Endothelial cell of umbilical vein (primary cell): ENCODE data around the gene DPYD. TPM values are rescaled to one million over a fixed set of nuclear protein-coding genes. Genes with fewer than 3 reads are reported as not detected.
A peak's percentile ranks its signal among the peaks of the same experiment; 100 is the strongest.

ENCODE experiments used
- BruUV-seq: library from RNA; stranded (reverse); fragments of 400-500 nt; replicated peaks from 2 replicates; lab custom pipeline; 2021; lab: Mats Ljungman, UMichigan
- CTCF ChIA-PET: fragments of 300-600, 350-600 bp; sonication (Branson Sonifier 250); formaldehyde crosslinking; loops from one replicate; lab custom pipeline; 2021; ENCODE audit warnings: antibody characterized with exemption, inconsistent platforms; lab: Charles Lee
- POLR2A ChIA-PET: fragments of 300-600, 350-600 bp; sonication (Branson Sonifier 250); formaldehyde crosslinking; loops from one replicate; lab custom pipeline; 2021; ENCODE audit warnings: antibody characterized with exemption, inconsistent platforms; lab: Charles Lee
- DNase-seq: peaks from one replicate; pipeline ENCODE4 v3.0.0-alpha.2; 2011; ENCODE audit warnings: low read depth, low spot score
- FAIRE-seq: peaks from 2 replicates; lab custom pipeline; 2011; peaks lifted over from hg19 to GRCh38; lab: Jason Lieb, UNC
- H2AFZ ChIP-seq: 2 replicates; pipeline ENCODE4 v1.6.0; 2012; ENCODE audit warnings: low read depth, low read length, control low read depth, inconsistent platforms
- H3K27ac ChIP-seq: 2 replicates; pipeline ENCODE4 v1.5.1; 2011; ENCODE audit warnings: low read depth, mild to moderate bottlenecking, control low read depth, low read length, moderate library complexity; ENCODE audit not compliant: insufficient read depth
- H3K27me3 ChIP-seq, 2 experiments: 2 replicates each; pipeline versions ENCODE4 v1.6.0 to v1.6.1; 2011; ENCODE audit warnings: low read length in 2 of 2, mixed read lengths in 1 of 2; ENCODE audit not compliant: control insufficient read depth in 2 of 2, insufficient read depth in 2 of 2
- H3K36me3 ChIP-seq, 2 experiments: 2 replicates in 1 of 2; 3 replicates in 1 of 2; pipeline ENCODE4 v1.5.1; 2011; ENCODE audit warnings: low read length in 2 of 2, mild to moderate bottlenecking in 1 of 2, moderate library complexity in 1 of 2; ENCODE audit not compliant: control insufficient read depth in 2 of 2, insufficient read depth in 2 of 2; ENCODE audit errors: extremely low read depth in 1 of 2
- H3K4me1 ChIP-seq: 3 replicates; pipeline ENCODE4 v1.5.1; 2011; ENCODE audit warnings: mild to moderate bottlenecking, low read length; ENCODE audit not compliant: control insufficient read depth, insufficient read depth; ENCODE audit errors: extremely low read depth
- H3K4me2 ChIP-seq: 2 replicates; pipeline ENCODE4 v1.6.1; 2011; ENCODE audit warnings: low read length, control low read depth, mixed read lengths; ENCODE audit not compliant: insufficient read depth
- H3K4me3 ChIP-seq, 3 experiments: fragments of 200-600 bp in 1 of 3; sonication (generic), shearing (Covaris generic) in 1 of 3; replicated peaks in 1 of 3; 2 replicates each; pipeline ENCODE4 v1.5.1; 2011 to 2016; ENCODE audit warnings: control low read depth in 3 of 3, low read length in 3 of 3, mild to moderate bottlenecking in 2 of 3, inconsistent platforms in 1 of 3, low read depth in 1 of 3, moderate library complexity in 1 of 3; ENCODE audit not compliant: insufficient read depth in 1 of 3
- H3K79me2 ChIP-seq: 2 replicates; pipeline ENCODE4 v1.6.0; 2012; ENCODE audit warnings: low read length, inconsistent platforms; ENCODE audit not compliant: control insufficient read depth, insufficient read depth
- H3K9ac ChIP-seq: replicated peaks from 2 replicates; pipeline ENCODE3; 2011; ENCODE audit warnings: low read length, control low read depth; ENCODE audit not compliant: insufficient read depth; ENCODE audit errors: extremely low read depth
- H3K9me1 ChIP-seq: replicated peaks from 3 replicates; pipeline ENCODE4 v1.6.0; 2011; ENCODE audit warnings: mild to moderate bottlenecking, low read length; ENCODE audit not compliant: control insufficient read depth, insufficient read depth; ENCODE audit errors: extremely low read depth
- H3K9me3 ChIP-seq: replicated peaks from 2 replicates; pipeline ENCODE4 v1.5.1; 2012; ENCODE audit warnings: low read length, inconsistent platforms; ENCODE audit not compliant: control insufficient read depth, insufficient read depth
- H4K20me1 ChIP-seq: replicated peaks from 2 replicates; pipeline ENCODE3; 2011; ENCODE audit warnings: mild to moderate bottlenecking, low read length; ENCODE audit not compliant: control insufficient read depth, insufficient read depth; ENCODE audit errors: extremely low read depth
- EZH2 ChIP-seq: IDR thresholded peaks from 2 replicates; pipeline ENCODE4 v1.6.1; 2012; ENCODE audit warnings: borderline replicate concordance, low read depth, mild to moderate bottlenecking, moderate library complexity, low read length, inconsistent platforms; ENCODE audit not compliant: severe bottlenecking
- FOS ChIP-seq: IDR thresholded peaks from 2 replicates; pipeline ENCODE4 v1.6.1; 2011; ENCODE audit warnings: mild to moderate bottlenecking, low read length, moderate library complexity, borderline replicate concordance; ENCODE audit not compliant: insufficient read depth
- JUN ChIP-seq: IDR thresholded peaks from 2 replicates; pipeline ENCODE4 v1.6.1; 2011; ENCODE audit warnings: borderline replicate concordance, low read depth; ENCODE audit not compliant: insufficient read length, insufficient read depth
- POLR2AphosphoS5 ChIP-seq: IDR thresholded peaks from 2 replicates; pipeline ENCODE4 v1.6.1; 2012; ENCODE audit warnings: low read depth, mild to moderate bottlenecking, control low read depth, low read length, moderate library complexity; ENCODE audit not compliant: insufficient read depth
- dilution Hi-C: fragments of 300-500 bp; cut with MboI; formaldehyde crosslinking; loops from one replicate; pipeline ENCODE4 v1.15.0; 2019; ENCODE audit warnings: low sequenced_read_pairs; ENCODE audit not compliant: extremely low pct_ligation_motif_present
- intact Hi-C: fragments of 100-400 bp; cut with micrococcal nuclease; formaldehyde crosslinking; loops from one replicate; pipeline ENCODE4 v1.10.0; 2022
- polyA plus RNA-seq, 4 experiments: library from polyadenylated mRNA; depleted of rRNA in 3 of 4; stranded (reverse) in 3 of 4; unstranded in 1 of 4; fragments of >200 nt; gene quantifications; 2 replicates each; pipeline versions ENCODE4 v1.2.1 to v1.2.3, GENCODE V29; 2011 to 2012; ENCODE audit warnings: missing spikeins in 1 of 4
- total RNA-seq: library from RNA; stranded (reverse); gene quantifications from 2 replicates; pipeline ENCODE4 v1.2.3, GENCODE V29; 2021
- TF ChIP-seq, protein P1 (sequence below), 2 donors: IDR thresholded peaks; 1 replicate in 1 of 2; 2 replicates in 1 of 2; pipeline ENCODE4 v1.5.1; 2011; ENCODE audit warnings: low read length in 2 of 2, mild to moderate bottlenecking in 2 of 2, moderate library complexity in 2 of 2, control low read depth in 1 of 2, inconsistent platforms in 1 of 2, low read depth in 1 of 2; ENCODE audit not compliant: insufficient read depth in 1 of 2; ENCODE audit errors: extremely low read depth in 1 of 2

Gene DPYD
- total and polyA plus RNA-seq, 2 donors (not counting 3 experiments of a cell fraction or from before 2014, with no cell fraction given), result 4.6 to 15.1 TPM

DNA sequence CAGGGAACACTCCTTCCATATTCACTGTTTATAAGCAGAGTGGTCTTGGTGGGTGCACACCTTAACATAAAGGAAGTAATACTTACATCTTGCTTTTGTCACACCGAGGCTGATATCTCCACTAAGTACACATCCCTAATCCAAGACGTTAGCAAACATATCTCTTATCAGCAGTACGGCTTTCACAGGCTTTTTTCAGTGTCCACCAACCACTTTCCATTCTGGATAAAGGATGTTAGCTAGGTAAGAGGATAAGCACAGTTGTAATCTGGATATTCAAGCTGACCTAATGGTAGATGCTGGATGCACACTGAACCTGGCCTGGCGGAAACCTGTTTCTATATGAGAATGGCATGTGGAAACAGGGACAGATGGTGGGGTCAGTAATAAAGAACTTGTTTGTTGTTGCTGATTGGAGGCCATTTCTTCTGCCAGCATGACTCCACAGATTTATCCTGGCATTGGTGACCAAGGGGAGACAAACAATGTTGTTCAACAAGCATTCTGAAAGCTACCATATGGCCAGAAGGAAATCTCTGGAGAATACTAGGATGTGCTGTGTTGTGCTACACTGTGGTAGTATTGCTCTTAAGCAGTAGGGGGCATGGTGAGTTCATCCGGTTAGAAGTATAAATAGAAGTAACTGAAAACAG is 782.8 kb downstream of the DPYD start:
- intact Hi-C loops, result loop anchor here (2.0 to 10.0 kb wide), 4 partner anchors 173 to 911 kb away; no protein-coding TSS in a partner anchor

More for the DNA sequence above, 782.8 kb downstream of the DPYD start:
- Histone ChIP-seq H3K9ac (no peak overlapping the region), H2AFZ (peak overlapping the region; percentile 73), H3K4me2 (peak overlapping the region; percentile 15), H3K9me1 (no peaks in the 10 kb centered on the region), H3K4me3 (no peak overlapping the region), H3K9me3 (no peaks in the 10 kb centered on the region), H4K20me1 (no peaks in the 10 kb centered on the region), H3K4me1 (peaks cover 10% of the 10 kb centered on the region), H3K27me3 (no peaks in the 10 kb centered on the region), H3K79me2 (no peaks in the 10 kb centered on the region), H3K36me3 (no peaks in the 10 kb centered on the region), H3K27ac (peak overlapping the region; percentile 27)
- ChIA-PET POLR2A (no interaction called here), CTCF (interaction anchor here (0.6 to 1.9 kb wide), 50 partner anchors 8 to 1331 kb away, joined by 3 to 18 read pairs (median 4); no protein-coding TSS in a partner anchor)
- BruUV-seq, result no TSS peak
- DNase-seq, result peak; percentile 95
- dilution Hi-C loops, result no loop called here
- peak; percentile 95 for FAIRE-seq
- TF ChIP-seq EZH2, result no peak
- TF ChIP-seq JUN, result no peak
- TF ChIP-seq, protein P1, sequence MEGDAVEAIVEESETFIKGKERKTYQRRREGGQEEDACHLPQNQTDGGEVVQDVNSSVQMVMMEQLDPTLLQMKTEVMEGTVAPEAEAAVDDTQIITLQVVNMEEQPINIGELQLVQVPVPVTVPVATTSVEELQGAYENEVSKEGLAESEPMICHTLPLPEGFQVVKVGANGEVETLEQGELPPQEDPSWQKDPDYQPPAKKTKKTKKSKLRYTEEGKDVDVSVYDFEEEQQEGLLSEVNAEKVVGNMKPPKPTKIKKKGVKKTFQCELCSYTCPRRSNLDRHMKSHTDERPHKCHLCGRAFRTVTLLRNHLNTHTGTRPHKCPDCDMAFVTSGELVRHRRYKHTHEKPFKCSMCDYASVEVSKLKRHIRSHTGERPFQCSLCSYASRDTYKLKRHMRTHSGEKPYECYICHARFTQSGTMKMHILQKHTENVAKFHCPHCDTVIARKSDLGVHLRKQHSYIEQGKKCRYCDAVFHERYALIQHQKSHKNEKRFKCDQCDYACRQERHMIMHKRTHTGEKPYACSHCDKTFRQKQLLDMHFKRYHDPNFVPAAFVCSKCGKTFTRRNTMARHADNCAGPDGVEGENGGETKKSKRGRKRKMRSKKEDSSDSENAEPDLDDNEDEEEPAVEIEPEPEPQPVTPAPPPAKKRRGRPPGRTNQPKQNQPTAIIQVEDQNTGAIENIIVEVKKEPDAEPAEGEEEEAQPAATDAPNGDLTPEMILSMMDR (IDR thresholded peaks at IDR 0.05; ENCODE audit: extremely low read depth in 1 of 2, insufficient read depth in 1 of 2, low read depth in 1 of 2, low read length in 2 of 2), result peak; percentile 52 to 65
- TF ChIP-seq FOS, result no peak
- peak; percentile 34 for TF ChIP-seq POLR2AphosphoS5
